GM10847 (cell line): ENCODE results near the gene FRRS1.

Experiments
- POLR2A ChIP-seq: IDR thresholded peaks from 2 replicates; pipeline ENCODE4 v1.6.1; 2011; ENCODE audit not compliant: insufficient read length; ENCODE audit errors: extremely low read depth

Gene FRRS1

DNA sequence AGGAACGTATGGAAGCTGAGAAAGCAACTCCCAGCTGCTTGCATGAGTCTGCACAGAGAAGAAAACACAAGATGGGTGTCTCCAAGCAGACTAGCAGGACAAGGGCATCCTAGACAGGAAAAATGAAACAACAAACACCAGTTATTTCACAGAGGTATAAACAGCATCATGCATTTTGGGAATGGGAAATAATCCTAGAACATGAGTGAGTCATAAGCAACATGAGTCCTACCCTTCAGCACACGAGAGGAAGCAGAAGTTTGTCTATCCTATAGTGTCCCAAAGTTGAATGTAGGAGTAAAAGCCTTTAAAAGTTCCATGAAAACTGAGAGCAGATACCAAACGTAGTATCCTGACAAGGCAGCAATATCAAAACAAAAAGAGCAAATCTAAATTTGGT is 11.3 kb upstream of the FRRS1 start:
- no peak for TF ChIP-seq POLR2A

GRCh38 chr1:99776120-99776519 is 9.7 kb upstream of the FRRS1 start:
- TF ChIP-seq POLR2A = no peak

GRCh38 chr1:99772809-99773208 is 6.4 kb upstream of the FRRS1 start:
- TF ChIP-seq POLR2A = no peak

- TF ChIP-seq POLR2A = no peak
Measured at GRCh38 chr1:99771513-99771918, 5.1 kb upstream of the FRRS1 start.

GRCh38 chr1:99768524-99769245 is 2.2 kb upstream of the FRRS1 start:
- TF ChIP-seq POLR2A = no peak

DNA sequence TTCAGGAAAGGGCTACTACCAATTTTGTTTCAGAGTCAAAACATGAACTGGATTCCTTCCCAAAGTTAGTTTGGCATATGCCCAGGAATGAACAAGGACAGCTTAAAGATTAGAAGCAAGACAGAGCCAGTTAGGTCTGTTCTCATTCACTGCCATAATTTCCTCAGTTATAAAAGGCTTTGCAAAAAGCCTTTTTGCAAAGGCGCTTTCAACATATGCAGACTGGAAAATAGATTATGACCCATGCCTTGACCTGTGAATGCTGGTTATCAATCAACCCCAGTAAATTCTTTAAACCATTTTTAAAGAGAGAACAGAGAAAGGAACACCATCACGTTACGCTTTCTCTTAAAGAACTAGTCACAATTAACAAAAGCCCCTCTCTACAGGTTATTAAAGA is 1.7 kb upstream of the FRRS1 start:
- no peak for TF ChIP-seq POLR2A

- no peak for TF ChIP-seq POLR2A
Measured at GRCh38 chr1:99764909-99765308, 1.5 kb downstream of the FRRS1 start.

GRCh38 chr1:99764439-99764838 is 2.0 kb downstream of the FRRS1 start:
- TF ChIP-seq POLR2A = no peak

DNA sequence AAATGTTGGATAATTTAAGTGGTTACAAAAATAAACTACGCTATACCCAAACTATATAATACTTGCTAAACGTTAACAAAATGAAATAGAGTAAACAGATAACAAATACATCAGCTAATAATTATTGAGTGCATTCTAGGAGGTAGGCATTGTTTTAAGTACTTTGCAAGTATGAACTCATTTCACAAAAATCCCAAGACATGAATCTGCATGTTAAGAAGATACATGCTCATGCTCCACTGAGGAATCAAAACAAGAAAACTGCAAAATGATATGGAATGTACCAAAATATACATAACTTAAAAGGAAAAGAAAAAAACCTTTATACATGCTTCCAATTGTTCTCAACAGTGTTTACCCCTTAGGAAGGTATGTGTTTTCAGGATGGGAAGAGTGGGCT is 2.5 kb downstream of the FRRS1 start:
- TF ChIP-seq POLR2A = no peak

- TF ChIP-seq POLR2A = no peak
Measured at GRCh38 chr1:99761774-99762173, 4.7 kb downstream of the FRRS1 start.

DNA sequence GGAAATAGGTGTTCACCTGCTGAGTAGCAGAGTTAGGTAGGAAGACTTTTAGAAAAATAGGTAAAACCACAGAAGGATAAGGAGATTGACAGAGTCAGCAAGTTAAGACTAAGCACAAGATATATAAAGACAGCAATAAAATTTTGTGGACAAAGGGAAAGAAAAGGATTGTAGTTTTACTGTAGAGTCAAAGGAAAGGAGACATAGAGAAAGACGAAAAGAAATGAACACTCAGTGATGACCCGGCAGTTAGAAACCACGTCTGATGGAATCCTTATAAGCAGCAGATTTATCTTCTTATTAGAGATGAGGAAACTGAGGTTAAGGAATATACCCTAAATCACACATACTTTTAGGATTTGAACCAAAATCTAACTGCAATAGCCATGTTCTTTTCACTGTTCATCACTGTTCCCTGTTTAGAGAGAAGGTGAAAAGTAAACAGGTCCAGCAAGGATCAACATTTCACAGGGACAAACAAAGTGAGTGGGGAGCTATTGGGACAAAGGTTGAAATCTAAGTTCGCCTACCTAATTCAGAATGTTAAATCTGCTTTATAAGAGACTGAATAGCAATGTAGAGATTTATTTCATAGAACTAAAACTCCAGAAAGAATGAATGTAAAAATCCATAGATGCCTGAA is 6.8 kb downstream of the FRRS1 start:
- no peak for TF ChIP-seq POLR2A

- TF ChIP-seq POLR2A = no peak
Measured at GRCh38 chr1:99758073-99758511, 8.3 kb downstream of the FRRS1 start.

DNA sequence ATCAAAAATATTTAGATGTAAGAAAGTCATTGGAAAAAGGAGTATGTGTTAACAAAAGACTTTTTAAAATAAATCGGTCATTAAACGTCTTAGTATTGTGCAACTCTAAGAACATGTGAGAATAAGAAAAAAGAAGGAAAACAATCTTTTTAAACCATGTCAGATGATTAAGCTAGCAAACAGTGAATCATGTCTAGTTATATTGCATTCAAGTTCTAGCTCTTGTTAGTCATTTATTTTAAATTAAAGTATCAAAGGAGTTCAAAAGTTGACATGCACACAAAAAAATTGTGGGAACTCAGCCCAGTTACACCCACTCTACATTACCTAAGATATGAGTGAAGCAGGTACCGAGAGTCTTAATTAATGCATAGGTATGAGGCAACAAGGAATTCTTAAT is 9.8 kb downstream of the FRRS1 start:
- TF ChIP-seq POLR2A = no peak

DNA sequence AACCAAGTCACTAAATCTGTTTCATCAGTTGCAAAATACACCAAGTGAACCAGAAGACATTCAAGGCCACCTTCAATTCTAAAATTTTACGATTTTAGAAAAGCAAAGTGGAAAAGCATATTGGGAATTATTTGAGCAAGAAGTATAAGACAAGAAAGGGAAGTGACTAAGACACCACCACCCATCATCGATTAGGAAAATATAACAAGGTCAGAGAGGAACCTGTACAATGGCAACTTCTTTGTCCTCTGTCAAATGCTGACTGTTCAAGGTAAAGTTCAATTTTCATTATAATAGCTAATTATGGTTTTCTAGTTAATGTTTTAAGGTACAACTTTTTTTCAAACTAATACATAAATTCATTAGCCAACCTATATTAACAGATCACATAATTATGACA is 10.8 kb downstream of the FRRS1 start:
- no peak for TF ChIP-seq POLR2A

- no peak for TF ChIP-seq POLR2A
Measured at GRCh38 chr1:99754697-99755096, 11.7 kb downstream of the FRRS1 start.

GRCh38 chr1:99754055-99754626 is 12.3 kb downstream of the FRRS1 start:
- no peak for TF ChIP-seq POLR2A

DNA sequence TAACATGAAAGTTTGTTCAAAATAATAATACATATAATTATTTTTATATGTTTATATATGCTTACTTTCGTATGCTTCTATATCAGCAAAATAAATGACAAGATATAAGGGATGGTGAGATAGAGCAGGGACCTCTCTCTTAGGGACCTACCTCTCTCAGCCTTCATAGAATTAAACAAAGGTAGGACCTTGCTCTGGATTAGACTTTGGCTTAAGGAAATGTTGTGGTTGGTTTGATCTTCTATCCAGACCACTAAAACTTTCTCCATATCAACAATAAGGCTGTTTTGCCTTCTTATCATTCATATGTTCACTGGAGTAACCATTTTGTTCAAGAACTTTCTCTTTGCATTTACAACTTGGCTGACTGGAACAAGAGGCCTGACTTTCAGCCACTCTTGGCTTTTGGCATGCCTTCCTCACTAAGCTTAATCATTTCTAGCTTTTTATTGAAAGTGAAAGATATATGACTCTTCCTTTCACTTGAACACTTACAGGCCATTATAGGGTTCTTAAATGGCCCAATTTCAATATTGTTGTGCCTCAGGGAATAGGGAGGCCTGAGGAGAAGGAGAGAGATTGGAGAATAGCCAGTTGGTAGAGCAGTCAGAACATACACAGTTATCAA is 14.4 kb downstream of the FRRS1 start:
- no peak for TF ChIP-seq POLR2A
